Activated gamma-delta T cell treated with Interleukin-2 at 50 U/mL for 16 hours (primary cell): ENCODE results near the gene SNAP47.

Experiments
- DNase-seq: peaks from one replicate; pipeline ENCODE4 v3.0.0-alpha.2; 2020

SNAP47 gene

GRCh38 chr1:227808566-227808965, 73.3 kb downstream of the SNAP47 start:
- DNase-seq, result no peak

GRCh38 chr1:227809026-227809425, 73.8 kb downstream of the SNAP47 start:
- DNase-seq, result no peak

- no peak for DNase-seq
Observed at GRCh38 chr1:227813962-227814361, 78.7 kb downstream of the SNAP47 start.

GRCh38 chr1:227815468-227816409, 80.5 kb downstream of the SNAP47 start, which contains the start of gene PRSS38:
TSS of gene PRSS38 (plus strand) at chr1:227815675. CDS start at chr1:227815717, 42 bp downstream.
- no peak for DNase-seq

- no peak for DNase-seq
Observed at GRCh38 chr1:227816750-227817446, 81.7 kb downstream of the SNAP47 start.

GRCh38 chr1:227823537-227823936, 88.3 kb downstream of the SNAP47 start:
- no peak for DNase-seq

GRCh38 chr1:227824204-227824603, 89.0 kb downstream of the SNAP47 start:
- DNase-seq, result no peak

- DNase-seq, result no peak
Observed at GRCh38 chr1:227828786-227829185, 93.6 kb downstream of the SNAP47 start.
